Activated CD4-positive, alpha-beta T cell treated with anti-CD3 and anti-CD28 coated beads for 24 hours (primary cell): Measurements from ENCODE around the gene KANSL1L.

Experiments
- DNase-seq, 2 donors: peaks; one replicate each; pipeline ENCODE4 v3.0.0-alpha.2; 2020; ENCODE audit warnings: low read depth in 2 of 2

KANSL1L gene

GRCh38 chr2:210086292-210086691 lies 84.9 kb downstream of the KANSL1L start:
- no peak for DNase-seq

- no peak for DNase-seq
These were observed 98.2 kb downstream of the KANSL1L start for GRCh38 chr2:210072922-210073509.

- no peak for DNase-seq
These were observed 98.7 kb downstream of the KANSL1L start for GRCh38 chr2:210072493-210072892.

GRCh38 chr2:210063306-210063705 lies 107.9 kb downstream of the KANSL1L start:
- DNase-seq: no peak

- DNase-seq: no peak
These were observed 115.4 kb downstream of the KANSL1L start for GRCh38 chr2:210055825-210056224.

GRCh38 chr2:210054696-210055095 lies 116.5 kb downstream of the KANSL1L start:
- no peak for DNase-seq

GRCh38 chr2:210050885-210051284 lies 120.3 kb downstream of the KANSL1L start:
- no peak for DNase-seq

GRCh38 chr2:210049831-210050230 lies 121.4 kb downstream of the KANSL1L start:
- no peak for DNase-seq

GRCh38 chr2:210046851-210047500 lies 124.2 kb downstream of the KANSL1L start:
- DNase-seq: no peak

- no peak for DNase-seq
These were observed 133.1 kb downstream of the KANSL1L start for GRCh38 chr2:210038078-210038477.

GRCh38 chr2:210035679-210036078 lies 135.5 kb downstream of the KANSL1L start:
- no peak for DNase-seq

- no peak for DNase-seq
These were observed 137.0 kb downstream of the KANSL1L start for GRCh38 chr2:210034087-210034683.

GRCh38 chr2:210028178-210028577 lies 143.0 kb downstream of the KANSL1L start:
- no peak for DNase-seq

GRCh38 chr2:210027608-210028007 lies 143.6 kb downstream of the KANSL1L start:
- DNase-seq: no peak

- no peak for DNase-seq
These were observed 148.4 kb downstream of the KANSL1L start for GRCh38 chr2:210022824-210023223.

- DNase-seq: no peak
These were observed 151.1 kb downstream of the KANSL1L start for GRCh38 chr2:210020138-210020537.

- no peak for DNase-seq
These were observed 161.3 kb downstream of the KANSL1L start for GRCh38 chr2:210009896-210010295.

- DNase-seq: no peak
These were observed 162.1 kb downstream of the KANSL1L start for GRCh38 chr2:210009126-210009525.

GRCh38 chr2:210007895-210008294 lies 163.3 kb downstream of the KANSL1L start:
- no peak for DNase-seq

GRCh38 chr2:210004881-210005280 lies 166.3 kb downstream of the KANSL1L start:
- no peak for DNase-seq

- DNase-seq: no peak
These were observed 167.8 kb downstream of the KANSL1L start for GRCh38 chr2:210003359-210003758.

- DNase-seq: peak; percentile 98
These were observed 168.8 kb downstream of the KANSL1L start, which contains the start of gene RPE for GRCh38 chr2:210002158-210003157. TSS of gene RPE (plus strand) at chr2:210002638. CDS start at chr2:210002662, 24 bp downstream.
